Caki2 (cell line): ENCODE results near the gene TRIM71. TPM values are rescaled to one million over a fixed set of nuclear protein-coding genes. Genes with fewer than 3 reads are reported as not detected.

Experiments used
- DNase-seq: peaks from one replicate; pipeline ENCODE4 v3.0.0-alpha.2; 2015; ENCODE audit warnings: low read depth
- in situ Hi-C: cut with HindIII; loops from 2 replicates; pipeline ENCODE4 v1.10.0; 2016; ENCODE audit warnings: low sequenced_read_pairs, low pct_unique_long_range_greater_than_20kb, mixed read lengths
- total RNA-seq: library from RNA; depleted of rRNA; stranded (reverse); fragments of >200 nt; shearing (Covaris generic); gene quantifications from 2 replicates; pipeline ENCODE4 v1.2.3, GENCODE V29; 2014; ENCODE audit warnings: low replicate concordance

Gene TRIM71
- total RNA-seq, 1 experiment from 2014 or later = not detected

DNA sequence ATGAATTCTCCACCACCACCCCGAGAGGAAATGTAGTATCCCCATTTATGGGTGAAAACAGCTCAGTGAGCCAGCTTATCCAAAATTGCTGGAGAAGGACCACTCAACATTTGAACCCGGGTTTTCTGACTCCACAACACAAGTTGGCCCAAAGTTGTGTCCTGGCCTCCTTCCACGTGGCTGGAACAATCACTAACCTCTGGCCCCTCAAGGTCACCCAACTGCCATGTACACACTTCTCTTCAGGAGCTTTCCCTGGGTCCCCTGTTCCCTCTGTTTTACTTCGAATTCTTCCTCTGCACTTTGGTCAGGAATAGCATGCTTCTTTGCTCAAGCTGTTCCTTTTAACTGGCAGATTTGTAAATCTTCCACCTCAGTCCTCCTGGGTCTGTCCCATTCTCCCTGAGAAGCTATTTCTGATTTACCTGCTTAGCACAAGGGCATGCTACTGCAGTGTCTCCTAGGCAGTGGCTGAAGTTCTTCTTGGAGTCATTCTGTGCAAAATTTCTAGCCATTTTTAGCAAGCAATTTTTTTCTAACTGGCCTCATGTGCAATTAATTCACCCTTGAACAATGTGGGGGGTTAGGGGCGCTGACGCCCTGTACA, 39.2 kb downstream of the TRIM71 start:
- no peak for DNase-seq
- in situ Hi-C loops = no loop called here

DNA sequence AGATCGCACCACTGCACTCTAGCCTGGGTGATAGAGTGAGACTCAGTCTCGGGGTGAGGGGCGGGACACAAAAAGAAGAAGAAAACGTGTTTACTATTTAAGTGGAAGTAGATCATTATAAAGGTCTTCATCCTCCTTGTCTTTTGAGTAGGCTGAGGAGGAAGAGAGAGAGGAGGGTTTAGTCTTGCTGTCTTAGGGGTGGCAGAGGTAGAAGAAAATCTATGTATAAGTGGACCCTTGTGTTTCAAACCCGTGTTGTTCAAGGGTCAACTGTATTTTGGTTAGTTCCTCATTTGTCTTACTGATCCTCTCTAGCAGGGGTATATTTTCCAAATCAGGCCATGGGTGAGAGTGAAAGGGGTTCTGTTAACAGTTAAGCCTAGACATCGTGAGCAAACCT, 40.1 kb downstream of the TRIM71 start:
- no peak for DNase-seq
- in situ Hi-C loops = no loop called here

DNA sequence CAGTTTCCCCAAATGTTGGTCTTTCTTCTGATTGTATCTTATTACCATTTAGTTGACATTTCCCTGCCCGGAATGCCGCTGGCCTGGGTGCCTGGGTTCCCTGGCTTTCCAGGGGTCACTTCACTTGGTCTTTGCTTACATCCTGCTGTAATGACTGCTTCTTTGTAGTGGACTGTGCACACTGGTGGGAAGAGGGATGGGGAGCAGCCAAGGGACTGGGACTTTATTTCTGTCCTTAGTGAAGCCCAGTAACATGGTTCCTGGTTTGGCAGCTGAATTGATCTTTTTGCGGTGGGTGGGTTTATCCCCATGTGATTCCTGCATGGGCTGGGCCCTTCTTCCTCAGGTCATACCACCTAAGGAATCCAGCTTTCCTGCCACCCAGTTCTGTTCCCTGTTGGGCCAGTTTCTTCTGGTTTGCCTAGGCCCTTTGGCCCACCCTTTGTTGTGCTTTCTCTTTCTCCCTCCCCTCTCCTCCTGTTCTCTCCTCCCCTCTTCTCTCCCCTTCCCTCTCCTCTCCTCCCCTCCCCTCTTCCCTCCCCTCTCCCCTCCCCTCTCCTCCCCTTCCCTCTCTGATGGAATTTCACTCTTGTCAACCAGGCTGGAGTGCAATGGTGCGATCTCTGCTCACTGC, 41.9 kb downstream of the TRIM71 start:
- in situ Hi-C loops = no loop called here
- DNase-seq = no peak

DNA sequence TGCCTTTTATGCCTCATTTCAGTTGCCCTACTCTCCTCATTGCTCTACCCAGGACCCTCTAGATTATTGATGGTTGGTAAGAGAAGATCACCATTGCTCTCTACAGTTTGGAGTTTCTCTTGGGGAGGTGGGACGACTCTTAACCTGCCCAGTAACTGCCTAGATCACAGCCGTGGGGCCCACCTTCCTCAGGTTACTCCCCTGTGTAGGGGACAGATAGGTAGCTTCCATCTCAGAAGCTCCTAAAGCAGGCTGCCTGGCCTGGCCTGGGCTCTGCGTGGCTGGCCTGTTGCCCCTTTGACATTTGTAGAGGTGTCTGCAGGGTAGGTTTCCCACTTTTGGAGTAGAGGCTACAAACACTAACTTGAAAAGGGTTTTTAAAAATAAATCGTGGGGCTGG, 42.7 kb downstream of the TRIM71 start:
- in situ Hi-C loops = no loop called here

DNA sequence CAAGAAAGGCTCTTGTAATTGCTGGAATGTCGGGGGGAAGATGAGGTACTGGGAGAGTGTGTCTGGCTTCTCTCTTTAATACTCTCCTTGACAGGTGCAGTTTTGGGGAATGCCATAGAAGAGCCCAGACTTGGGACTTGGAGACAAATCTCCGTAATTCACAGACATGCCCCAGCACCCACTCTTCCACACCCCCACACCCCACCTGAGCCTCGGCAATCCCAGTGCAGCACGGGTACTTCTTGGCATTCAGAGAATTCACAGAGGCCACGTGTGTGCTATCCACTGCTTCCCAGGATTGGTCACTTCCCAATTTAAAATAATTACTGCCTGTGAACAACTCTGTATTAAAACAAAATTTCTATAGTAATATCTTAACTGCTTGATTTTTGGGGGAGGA, 43.9 kb downstream of the TRIM71 start:
- in situ Hi-C loops = no loop called here

More for the DNA sequence above, 42.7 kb downstream of the TRIM71 start:
- no peak for DNase-seq

DNA sequence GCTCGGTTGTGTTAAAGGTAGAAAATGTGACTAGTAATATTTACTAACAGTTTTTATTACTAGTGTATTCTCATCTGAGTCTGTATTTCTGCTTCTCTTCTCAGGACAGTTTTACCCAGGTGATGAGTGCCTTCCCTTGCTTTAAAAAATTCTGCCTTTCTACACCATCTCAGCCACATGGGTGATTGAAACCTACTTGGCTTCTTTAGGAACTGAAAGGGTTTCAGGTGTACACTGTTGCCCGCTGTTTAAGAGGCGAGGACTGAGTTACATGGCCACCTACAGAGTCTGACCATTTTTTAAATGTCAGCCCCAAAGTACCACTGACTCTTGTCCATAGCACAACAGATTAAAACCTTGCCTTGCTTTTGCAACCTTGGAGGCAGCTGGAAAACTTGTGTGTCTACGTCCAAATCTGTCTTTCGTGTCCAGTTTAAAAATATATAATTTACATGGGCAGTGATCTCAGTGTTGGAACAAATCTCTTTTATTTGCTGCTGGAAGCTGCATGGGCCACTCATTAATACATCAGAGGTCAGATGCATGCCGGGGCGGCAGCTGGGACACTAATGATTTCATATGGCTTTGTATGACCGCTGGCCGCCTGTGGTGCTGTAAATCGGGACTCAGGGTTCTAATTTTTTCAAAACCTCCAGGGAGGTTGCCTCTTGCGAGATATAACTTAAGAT, 44.6 kb downstream of the TRIM71 start:
- in situ Hi-C loops = no loop called here
- no peak for DNase-seq

More for the DNA sequence above, 43.9 kb downstream of the TRIM71 start:
- no peak for DNase-seq

DNA sequence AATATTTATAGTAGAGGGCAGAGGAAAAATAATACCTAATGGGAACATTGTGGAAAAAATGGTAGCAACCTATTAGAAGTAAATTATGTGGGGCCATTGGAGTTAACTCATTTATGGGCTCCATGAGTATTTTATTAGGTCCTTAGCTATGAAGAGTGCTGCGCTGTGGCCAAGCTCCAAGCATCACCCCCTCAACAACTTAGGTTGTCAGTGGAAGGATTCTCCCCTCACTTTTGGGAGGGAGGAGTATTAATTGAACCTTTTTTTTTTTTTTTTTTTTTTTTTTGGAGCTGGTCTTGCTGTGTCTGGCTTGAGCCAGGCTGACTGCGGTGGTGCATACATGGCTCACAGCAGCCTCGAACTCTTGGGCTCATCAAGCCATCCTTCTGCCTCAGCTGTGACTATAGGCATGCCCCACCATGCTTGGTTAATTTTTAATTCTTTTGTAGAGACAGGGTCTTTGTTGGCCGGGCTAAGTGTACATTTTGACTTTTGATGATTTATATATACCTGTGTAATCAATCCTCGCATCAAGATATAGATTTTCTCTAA, 45.2 kb downstream of the TRIM71 start:
- in situ Hi-C loops = no loop called here
- DNase-seq = no peak

DNA sequence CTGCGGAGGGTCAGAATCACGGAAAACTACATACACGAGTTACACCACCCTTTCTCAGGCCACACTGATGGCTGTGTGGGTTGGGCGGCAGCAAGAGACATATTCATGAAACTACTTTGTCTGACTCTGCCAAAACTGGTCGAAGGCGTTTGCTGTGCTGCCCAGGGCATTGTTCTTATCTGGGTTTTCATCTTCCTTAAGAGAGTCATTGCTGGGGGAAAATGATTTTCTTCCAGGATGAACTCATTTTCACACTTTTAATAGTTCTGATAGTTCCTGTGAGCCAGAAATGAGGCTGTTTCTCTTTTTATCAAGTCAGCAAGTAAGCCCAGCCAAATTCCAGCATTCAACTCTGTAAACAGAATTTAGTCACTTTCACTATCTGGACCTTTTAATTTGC, 47.6 kb downstream of the TRIM71 start:
- in situ Hi-C loops = no loop called here
- no peak for DNase-seq

DNA sequence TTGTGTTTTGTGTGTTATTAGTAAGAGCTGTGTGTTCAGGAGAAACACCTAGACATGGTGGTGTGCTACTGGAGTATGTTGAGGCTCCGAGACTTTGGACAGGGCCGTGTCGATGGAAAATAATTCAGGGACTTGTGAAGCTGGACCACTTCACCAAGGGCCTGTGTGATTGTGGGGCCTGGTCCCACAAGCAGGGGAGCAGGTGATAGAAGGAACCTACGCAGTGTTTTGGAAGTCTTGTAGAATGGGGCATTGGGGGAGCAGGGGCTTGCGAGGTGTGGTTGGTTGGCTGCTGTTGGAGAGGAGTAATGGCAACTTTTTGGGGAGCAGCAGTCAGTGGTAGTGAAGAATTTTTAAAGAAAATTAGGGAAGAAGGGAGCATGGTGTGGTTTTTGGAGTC, 48.7 kb downstream of the TRIM71 start:
- no peak for DNase-seq
- in situ Hi-C loops = no loop called here

DNA sequence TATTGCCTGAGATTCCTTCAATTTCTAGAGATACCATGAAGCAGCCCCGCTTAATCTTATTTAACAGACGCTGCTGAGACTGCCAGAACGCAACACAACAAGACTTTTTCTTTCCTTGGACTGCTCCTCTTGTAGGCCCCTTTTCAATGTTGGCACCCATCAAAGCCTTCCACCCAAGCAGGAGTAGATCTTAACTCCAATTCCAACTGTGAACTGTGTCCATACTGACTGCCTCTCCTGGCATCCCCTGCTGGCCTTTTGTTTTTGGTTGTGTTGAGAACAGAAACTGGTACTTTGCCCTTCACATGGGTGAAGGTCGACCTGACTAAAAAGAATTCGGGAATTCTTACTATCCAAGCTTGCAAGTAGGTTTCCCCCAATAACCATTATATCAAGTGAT, 50.2 kb downstream of the TRIM71 start:
- in situ Hi-C loops = no loop called here

DNA sequence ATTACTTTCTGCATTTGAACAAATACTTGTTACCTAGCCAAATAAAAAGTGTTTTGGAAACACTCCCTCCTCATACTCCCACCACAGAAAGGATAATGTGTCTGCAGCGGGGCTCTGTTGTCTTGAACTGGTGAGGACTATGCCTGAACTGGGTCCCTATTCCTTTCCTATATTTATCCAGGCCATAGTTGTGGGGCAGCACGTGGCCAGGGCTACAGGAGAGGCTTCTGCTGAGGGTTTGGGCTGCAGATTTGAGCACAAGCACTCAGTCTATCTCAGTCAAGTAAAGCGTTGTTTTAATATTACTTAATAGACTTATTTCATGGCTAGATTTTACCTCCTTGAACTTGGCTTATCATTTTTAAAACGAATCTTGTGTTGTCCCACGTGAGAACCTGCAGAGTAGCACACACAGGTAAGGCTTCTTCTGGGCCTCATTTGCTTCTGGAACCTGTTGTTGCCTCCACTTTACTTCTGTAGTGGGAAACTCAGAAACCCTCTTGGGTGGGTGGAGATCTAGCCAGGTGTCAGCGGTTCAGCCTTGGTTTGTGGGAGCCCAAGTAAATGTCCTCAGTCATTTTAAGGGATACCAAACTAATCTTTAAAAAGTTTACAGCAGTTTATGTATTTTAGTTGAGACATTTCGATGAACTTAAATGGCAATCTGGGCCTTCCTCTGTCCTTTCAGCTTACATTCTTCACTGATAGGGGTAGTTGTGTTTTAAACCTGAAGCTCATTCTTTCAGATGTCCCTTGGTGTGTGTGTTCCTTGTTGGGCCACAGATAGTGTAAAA, 51.1 kb downstream of the TRIM71 start:
- DNase-seq = no peak
- in situ Hi-C loops = no loop called here

More for the DNA sequence above, 50.2 kb downstream of the TRIM71 start:
- DNase-seq = no peak

DNA sequence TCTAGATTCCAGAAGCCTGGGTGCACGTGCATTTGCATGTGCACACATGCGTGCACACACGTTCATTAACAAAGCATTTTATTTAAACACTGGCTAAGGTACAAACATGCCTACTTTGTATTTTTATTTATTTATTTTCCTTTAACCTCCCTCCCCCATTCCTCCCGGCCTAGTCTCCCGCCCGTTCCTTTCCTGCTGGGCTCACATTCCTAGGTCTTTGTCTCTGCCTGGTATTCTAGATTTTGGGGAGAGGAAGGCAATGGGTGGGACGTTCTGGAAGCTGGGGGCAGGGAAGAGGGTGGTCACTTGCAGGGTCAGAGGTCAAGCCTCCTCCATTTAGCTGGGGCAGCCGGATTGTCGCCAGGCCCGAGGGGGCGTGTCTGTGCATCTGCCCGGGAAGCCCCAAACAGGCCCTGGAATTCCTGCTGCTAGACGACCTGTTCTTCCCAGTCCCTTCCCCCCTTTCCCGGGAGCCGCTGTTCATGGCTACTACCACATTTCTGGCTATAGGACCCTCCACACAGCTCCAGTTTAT, 51.8 kb downstream of the TRIM71 start:
- no peak for DNase-seq

DNA sequence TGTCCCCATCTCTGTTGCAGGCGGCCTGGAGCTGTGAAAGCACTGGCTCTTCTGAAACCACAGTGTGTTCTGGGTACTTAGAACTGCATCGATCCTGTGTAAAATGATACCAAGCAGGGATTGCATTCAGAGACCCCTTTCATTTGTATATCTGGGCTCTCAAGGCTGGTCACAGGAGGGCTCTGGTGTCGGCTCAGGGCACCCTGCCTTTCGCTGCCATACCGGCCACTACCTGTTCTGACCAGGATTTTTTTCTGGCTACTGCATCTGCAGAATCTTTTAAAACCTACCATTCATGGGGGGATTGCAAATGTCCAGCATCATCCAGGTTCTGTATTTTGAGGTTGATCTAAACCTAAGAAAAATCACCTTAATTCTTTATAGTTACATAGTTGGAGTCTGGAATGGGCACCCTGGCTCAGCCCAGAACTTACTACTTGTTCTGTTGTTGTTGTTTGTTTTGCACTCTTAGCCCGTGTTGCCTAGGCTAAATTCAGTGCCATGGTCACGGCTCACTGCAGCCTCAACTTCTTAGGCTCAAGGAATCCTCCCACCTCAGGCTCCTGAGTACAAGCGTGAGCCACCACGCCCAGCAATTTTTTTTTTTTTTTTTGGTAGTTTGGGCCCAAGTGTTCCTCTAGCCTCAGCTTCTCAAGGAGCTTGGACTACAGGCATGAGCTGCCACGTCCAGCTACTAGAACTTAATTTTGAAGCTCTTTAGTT, 52.7 kb downstream of the TRIM71 start:
- in situ Hi-C loops = no loop called here
- no peak for DNase-seq

More for the DNA sequence above, 51.8 kb downstream of the TRIM71 start:
- in situ Hi-C loops = no loop called here

DNA sequence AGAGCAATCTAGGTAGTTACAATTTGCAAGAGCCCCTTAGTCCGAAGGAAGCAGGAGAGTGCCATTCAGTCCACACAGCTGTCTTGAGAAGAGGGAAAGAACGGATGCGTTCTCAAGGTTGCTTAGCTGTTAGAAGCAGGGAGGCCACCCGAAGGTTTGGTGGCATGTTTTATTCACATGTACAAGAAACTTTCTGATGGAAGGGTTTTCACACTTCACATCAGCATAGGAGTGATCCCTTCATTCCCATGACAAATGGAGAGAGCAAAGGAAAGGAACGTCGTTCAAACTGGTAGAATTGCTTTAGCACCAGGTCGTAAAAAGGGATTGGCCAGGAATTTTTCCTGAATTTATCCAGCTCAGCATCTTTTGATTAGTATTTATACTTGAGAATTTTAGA, 53.5 kb downstream of the TRIM71 start:
- no peak for DNase-seq
- in situ Hi-C loops = no loop called here

DNA sequence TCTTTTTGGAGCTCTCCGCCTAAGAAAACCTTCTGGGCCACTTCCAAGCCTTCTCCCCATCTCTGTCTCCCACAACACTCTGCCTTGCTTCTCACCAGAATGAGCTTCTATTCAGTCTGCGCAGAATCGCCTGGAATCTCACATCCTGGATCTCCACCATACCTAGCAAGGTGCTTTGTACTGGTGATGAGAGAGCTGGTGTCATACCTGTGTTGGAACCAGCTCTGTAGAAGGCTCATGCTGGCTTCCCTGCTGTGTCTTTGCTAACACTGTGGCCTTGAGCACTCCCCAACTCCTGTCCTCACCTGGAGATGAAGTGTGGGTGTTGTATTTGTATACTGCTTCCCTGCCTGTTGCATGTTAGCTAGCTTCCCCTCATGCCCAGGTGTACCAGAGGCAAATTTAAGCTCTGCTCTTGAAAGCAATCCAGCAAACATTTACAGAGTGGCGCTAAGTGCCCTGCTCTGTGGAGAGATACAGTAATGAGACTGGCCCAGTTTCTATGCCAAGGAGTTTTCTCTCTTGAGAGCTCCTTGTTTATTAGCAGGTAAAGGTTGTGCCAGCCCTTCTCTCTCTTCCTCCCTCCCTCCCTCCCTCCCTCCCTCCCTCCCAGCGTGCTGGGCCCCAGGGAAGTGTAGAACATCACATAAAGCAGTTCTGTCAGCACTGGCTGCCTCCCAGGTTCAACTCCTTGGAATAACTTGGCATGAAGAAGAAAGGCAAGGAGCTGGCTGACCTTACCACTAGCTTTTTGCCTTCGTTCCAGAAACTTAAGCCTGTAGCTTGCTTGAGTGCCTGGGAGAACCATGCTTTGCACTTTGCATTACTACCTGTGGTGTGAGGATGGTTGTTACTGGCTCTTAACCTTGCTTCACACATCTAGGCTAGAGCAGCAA, 54.9 kb downstream of the TRIM71 start:
- in situ Hi-C loops = no loop called here

DNA sequence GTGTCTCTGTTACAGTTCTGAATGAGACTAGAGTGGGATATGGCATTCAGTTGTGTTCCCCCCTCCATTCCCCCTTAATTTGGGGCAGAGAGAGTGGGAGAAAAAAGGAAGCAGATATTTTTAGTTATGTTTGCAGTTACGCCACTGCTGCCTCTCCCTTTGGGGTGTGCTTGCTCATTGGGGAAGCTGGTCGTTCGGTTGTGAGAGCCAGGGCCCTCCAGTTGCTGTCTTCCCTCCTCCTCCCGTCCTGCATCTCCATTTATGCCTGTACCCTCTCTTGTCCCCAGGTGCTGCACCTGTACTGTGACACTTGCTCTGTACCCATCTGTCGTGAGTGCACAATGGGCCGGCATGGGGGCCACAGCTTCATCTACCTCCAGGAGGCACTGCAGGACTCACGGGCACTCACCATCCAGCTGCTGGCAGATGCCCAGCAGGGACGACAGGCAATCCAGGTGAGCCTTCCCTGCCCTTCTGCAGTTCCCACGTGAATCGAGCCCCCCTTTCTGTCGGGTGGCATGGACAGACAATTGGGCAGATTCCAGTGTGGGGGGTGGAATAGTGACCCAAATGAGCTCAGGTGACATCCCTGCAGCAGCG, 55.8 kb downstream of the TRIM71 start:
- no peak for DNase-seq

More for the DNA sequence above, 54.9 kb downstream of the TRIM71 start:
- DNase-seq = no peak

More for the DNA sequence above, 55.8 kb downstream of the TRIM71 start:
- in situ Hi-C loops = no loop called here
